ENCODE measurements around the gene FGGY.
"Not testable (repeated sequence)": the region's sequence is repeated elsewhere in the genome, so short reads cannot be mapped to it uniquely, and the experiment has no call there.

FGGY gene

GRCh38 chr1:59645893-59646292, 349.0 kb downstream of the FGGY start:
- TF ChIP-seq EZH2 (IDR thresholded peaks at IDR 0.05; ENCODE audit: borderline replicate concordance, low read depth, low read length, severe bottlenecking), result no peak
- TF ChIP-seq CTCF (IDR thresholded peaks at IDR 0.05; ENCODE audit: borderline replicate concordance, extremely low read depth, low read length, poor library complexity, severe bottlenecking), result no peak
- no peak overlapping the region for H3K4me3 ChIP-seq (ENCODE audit: low read depth in 1 of 2, low read length in 2 of 2)
- H3K9me3 ChIP-seq (ENCODE audit: insufficient read depth, low read length, severe bottlenecking), result peaks cover 3% of the 10 kb centered on the region
- H3K4me2 ChIP-seq (ENCODE audit: insufficient read depth, low read length), result no peak overlapping the region
- DNase-seq, result no peak
- H4K20me1 ChIP-seq (ENCODE audit: insufficient read depth, low read length), result no peaks in the 10 kb centered on the region
- H3K27ac ChIP-seq (ENCODE audit: low read length), result no peak overlapping the region
- no peak overlapping the region for H2AFZ ChIP-seq (ENCODE audit: low read depth, low read length)
- H3K9ac ChIP-seq (ENCODE audit: low read depth, low read length), result no peak overlapping the region
- no peaks in the 10 kb centered on the region for H3K27me3 ChIP-seq (ENCODE audit: insufficient read depth, low read length, poor library complexity)
- H3K79me2 ChIP-seq (ENCODE audit: insufficient read depth, low read length), result no peaks in the 10 kb centered on the region
- no peaks in the 10 kb centered on the region for H3K4me1 ChIP-seq (ENCODE audit: insufficient read depth, low read length)
- H3K36me3 ChIP-seq (ENCODE audit: insufficient read depth, low read length), result no peaks in the 10 kb centered on the region
- ATAC-seq (ENCODE audit: insufficient read depth, low read depth), result no peak

- not testable (repeated sequence) for H3K9ac ChIP-seq (ENCODE audit: low read depth, low read length); H3K36me3 ChIP-seq (ENCODE audit: insufficient read depth, low read length); H3K27ac ChIP-seq (ENCODE audit: low read length); H3K4me2 ChIP-seq (ENCODE audit: insufficient read depth, low read length); DNase-seq; H3K4me1 ChIP-seq (ENCODE audit: insufficient read depth, low read length); H3K27me3 ChIP-seq (ENCODE audit: insufficient read depth, low read length, poor library complexity); H4K20me1 ChIP-seq (ENCODE audit: insufficient read depth, low read length); ATAC-seq (ENCODE audit: insufficient read depth, low read depth); H3K9me3 ChIP-seq (ENCODE audit: insufficient read depth, low read length, severe bottlenecking); H2AFZ ChIP-seq (ENCODE audit: low read depth, low read length); H3K79me2 ChIP-seq (ENCODE audit: insufficient read depth, low read length); H3K4me3 ChIP-seq (ENCODE audit: low read depth in 1 of 2, low read length in 2 of 2)
Measured at GRCh38 chr1:59653142-59653958, 356.5 kb downstream of the FGGY start.

- Histone ChIP-seq H3K4me1 (ENCODE audit: insufficient read depth, low read length) (no peaks in the 10 kb centered on the region), H3K4me2 (ENCODE audit: insufficient read depth, low read length) (no peak overlapping the region), H3K79me2 (ENCODE audit: insufficient read depth, low read length) (no peaks in the 10 kb centered on the region), H3K27ac (ENCODE audit: low read length) (no peak overlapping the region), H4K20me1 (ENCODE audit: insufficient read depth, low read length) (no peaks in the 10 kb centered on the region), H3K4me3 (ENCODE audit: low read depth in 1 of 2, low read length in 2 of 2) (no peak overlapping the region), H3K9ac (ENCODE audit: low read depth, low read length) (no peak overlapping the region), H2AFZ (ENCODE audit: low read depth, low read length) (no peak overlapping the region), H3K9me3 (ENCODE audit: insufficient read depth, low read length, severe bottlenecking) (no peaks in the 10 kb centered on the region), H3K27me3 (ENCODE audit: insufficient read depth, low read length, poor library complexity) (no peaks in the 10 kb centered on the region), H3K36me3 (ENCODE audit: insufficient read depth, low read length) (no peaks in the 10 kb centered on the region)
- DNase-seq, result no peak
- ATAC-seq (ENCODE audit: insufficient read depth, low read depth), result no peak
- no peak for TF ChIP-seq EZH2 (IDR thresholded peaks at IDR 0.05; ENCODE audit: borderline replicate concordance, low read depth, low read length, severe bottlenecking)
- TF ChIP-seq CTCF (IDR thresholded peaks at IDR 0.05; ENCODE audit: borderline replicate concordance, extremely low read depth, low read length, poor library complexity, severe bottlenecking), result no peak
Measured at GRCh38 chr1:59653968-59654367, 357.1 kb downstream of the FGGY start.

GRCh38 chr1:59657873-59658465, 361.1 kb downstream of the FGGY start:
- Histone ChIP-seq H3K9ac (ENCODE audit: low read depth, low read length) (no peak overlapping the region), H3K9me3 (ENCODE audit: insufficient read depth, low read length, severe bottlenecking) (no peaks in the 10 kb centered on the region), H3K4me3 (ENCODE audit: low read depth in 1 of 2, low read length in 2 of 2) (no peak overlapping the region), H3K79me2 (ENCODE audit: insufficient read depth, low read length) (no peaks in the 10 kb centered on the region), H3K27me3 (ENCODE audit: insufficient read depth, low read length, poor library complexity) (no peaks in the 10 kb centered on the region), H2AFZ (ENCODE audit: low read depth, low read length) (no peak overlapping the region), H3K4me2 (ENCODE audit: insufficient read depth, low read length) (no peak overlapping the region), H3K4me1 (ENCODE audit: insufficient read depth, low read length) (no peaks in the 10 kb centered on the region), H3K36me3 (ENCODE audit: insufficient read depth, low read length) (no peaks in the 10 kb centered on the region), H3K27ac (ENCODE audit: low read length) (no peak overlapping the region), H4K20me1 (ENCODE audit: insufficient read depth, low read length) (no peaks in the 10 kb centered on the region)
- DNase-seq (no peak), ATAC-seq (ENCODE audit: insufficient read depth, low read depth) (no peak)
- TF ChIP-seq CTCF (IDR thresholded peaks at IDR 0.05; ENCODE audit: borderline replicate concordance, extremely low read depth, low read length, poor library complexity, severe bottlenecking), result no peak
- TF ChIP-seq EZH2 (IDR thresholded peaks at IDR 0.05; ENCODE audit: borderline replicate concordance, low read depth, low read length, severe bottlenecking), result no peak

All from DND-41 (cell line).